ENCODE measurements around the gene RIMBP2.
"Not testable (repeated sequence)": the region's sequence is repeated elsewhere in the genome, so short reads cannot be mapped to it uniquely, and the experiment has no call there.

The RIMBP2 gene, protein sequence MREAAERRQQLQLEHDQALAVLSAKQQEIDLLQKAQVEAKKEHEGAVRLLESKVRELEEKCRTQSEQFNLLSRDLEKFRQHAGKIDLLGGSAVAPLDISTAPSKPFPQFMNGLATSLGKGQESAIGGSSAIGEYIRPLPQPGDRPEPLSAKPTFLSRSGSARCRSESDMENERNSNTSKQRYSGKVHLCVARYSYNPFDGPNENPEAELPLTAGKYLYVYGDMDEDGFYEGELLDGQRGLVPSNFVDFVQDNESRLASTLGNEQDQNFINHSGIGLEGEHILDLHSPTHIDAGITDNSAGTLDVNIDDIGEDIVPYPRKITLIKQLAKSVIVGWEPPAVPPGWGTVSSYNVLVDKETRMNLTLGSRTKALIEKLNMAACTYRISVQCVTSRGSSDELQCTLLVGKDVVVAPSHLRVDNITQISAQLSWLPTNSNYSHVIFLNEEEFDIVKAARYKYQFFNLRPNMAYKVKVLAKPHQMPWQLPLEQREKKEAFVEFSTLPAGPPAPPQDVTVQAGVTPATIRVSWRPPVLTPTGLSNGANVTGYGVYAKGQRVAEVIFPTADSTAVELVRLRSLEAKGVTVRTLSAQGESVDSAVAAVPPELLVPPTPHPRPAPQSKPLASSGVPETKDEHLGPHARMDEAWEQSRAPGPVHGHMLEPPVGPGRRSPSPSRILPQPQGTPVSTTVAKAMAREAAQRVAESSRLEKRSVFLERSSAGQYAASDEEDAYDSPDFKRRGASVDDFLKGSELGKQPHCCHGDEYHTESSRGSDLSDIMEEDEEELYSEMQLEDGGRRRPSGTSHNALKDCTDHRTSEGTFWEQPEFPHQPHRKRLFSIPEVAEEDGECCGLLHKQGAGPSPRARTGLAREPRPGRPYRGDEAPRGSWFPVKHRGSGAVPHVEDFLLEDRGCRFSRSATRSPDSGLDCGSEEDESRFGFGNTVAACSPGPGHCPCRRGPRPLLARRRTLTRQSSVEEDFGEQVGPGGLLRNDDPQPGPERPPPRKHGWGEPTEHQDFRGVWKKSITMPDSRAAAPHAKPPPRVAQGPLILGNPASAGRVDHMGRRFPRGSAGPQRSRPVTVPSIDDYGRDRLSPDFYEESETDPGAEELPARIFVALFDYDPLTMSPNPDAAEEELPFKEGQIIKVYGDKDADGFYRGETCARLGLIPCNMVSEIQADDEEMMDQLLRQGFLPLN (N-terminal part only)

DNA sequence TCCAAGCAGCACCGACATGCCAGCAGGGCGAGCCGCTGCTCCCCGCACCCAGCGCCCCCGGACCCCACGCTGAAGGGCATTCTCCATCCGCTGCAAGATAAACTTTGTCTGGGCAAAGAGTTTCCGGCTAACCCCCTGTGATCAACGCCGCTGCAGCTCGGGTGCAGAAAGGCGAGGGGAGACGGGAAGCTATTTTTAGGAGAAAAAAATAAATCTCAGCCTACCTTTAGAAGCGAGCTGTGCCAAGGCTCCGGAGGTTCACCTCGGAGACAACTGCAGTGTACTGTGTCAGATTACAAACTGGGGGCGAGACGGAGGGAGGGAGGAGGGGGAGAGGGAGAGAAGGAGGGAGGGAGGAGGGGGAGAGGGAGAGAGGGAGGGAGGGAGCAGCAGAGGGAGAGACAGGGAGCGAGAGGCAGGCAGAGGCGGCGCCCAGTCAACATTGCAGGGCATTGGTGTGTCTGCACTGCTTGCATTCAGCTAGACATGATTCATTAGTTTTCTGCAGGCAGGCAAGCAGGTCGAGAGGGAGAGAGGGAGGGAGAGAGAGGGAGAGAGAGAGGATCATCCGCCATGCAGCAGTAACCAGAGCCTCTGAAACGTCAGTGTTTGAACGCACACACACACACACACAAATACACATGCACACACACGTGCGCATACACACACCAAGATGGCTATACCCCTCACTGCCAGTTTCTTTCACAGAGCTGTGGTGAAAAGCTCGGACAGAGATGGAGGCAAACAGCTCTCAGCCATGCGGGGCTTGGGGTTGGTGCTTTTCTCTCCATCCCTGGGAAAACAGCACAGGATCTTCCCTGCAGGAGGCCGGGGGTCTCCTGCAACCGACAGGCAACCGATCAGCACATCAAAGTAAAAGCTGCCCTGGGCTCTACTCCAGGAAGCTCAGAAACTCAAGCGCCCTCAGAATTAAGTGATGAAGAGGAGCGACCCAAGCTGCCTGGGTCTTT, at the start of gene RIMBP2:
TSS of gene RIMBP2 (minus strand) at position 302 of the 971 bp plus-strand sequence. CDS start 237,286 bp downstream, outside the sequence.
- no peak for DNase-seq

DNA sequence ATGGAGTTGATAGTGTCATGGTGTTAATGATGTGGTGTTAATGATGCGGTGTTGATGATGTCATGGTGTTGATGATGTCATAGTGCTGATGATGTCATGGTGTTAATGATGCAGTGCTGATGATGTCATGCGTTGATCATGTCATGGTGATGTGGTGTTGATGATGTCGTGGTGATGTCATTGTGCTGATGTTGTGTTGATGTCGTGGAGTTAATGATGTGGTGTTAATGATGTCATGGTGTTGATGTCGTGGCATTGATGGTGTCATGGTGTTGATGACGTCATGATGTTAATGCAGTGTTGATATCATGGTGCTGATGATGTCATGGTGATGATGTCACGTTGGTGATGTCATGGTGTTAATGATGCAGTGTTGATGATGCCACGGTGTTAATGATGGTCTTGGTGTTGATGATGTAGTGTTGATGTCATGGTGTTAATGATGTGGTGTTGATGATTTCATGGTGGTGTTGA, 49.1 kb upstream of the RIMBP2 start:
- no peak for DNase-seq

DNA sequence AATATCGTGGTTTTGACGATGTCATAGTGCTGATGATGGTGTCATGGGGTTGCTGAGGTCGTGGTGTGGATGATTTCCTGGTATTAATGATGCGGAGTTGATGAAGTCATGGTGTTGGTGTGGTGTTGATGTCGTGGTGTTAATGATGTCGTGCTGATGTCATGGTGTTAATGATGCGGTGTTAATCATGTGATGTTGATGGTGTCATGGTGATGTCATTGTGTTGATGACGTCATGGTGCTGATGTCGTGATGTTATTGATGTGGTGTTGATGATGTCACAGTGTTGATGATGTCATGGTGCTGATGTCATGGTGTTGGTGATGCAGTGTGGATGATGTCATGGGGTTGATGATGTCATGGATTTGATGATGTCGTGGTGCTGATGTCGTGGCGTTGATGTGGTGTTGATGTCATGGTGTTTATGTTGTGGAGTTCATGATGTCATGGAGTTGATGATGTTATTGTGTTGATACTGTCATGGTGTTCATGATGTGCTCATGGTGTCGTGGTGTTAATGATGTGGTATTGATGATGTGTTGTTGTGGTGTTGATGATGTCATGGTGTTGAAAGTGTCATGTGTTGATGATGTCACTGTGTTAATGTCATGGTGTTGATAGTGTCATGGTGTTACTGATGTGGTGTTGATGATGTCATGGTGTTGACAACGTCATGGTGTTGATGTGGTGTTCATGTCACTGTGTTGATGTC, 48.5 kb upstream of the RIMBP2 start:
- DNase-seq: no peak

DNA sequence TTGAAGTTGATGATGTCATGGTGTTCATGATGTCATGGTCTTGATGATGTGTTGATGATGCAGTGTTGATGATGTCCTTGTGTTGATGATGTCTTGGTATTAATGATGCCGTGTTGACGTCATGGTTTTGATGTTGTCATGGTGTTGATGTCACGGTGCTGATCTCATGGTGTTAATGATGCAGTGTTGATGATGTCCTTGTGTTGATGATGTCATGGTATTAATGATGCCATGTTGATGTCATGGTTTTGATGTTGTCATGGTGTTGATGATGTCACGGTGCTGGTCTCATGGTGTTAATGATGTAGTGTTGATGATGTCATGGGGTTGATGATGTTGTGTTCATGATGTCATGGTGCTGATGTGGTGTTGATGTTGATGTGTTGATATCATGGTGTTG, 48.0 kb upstream of the RIMBP2 start:
- DNase-seq: no peak

DNA sequence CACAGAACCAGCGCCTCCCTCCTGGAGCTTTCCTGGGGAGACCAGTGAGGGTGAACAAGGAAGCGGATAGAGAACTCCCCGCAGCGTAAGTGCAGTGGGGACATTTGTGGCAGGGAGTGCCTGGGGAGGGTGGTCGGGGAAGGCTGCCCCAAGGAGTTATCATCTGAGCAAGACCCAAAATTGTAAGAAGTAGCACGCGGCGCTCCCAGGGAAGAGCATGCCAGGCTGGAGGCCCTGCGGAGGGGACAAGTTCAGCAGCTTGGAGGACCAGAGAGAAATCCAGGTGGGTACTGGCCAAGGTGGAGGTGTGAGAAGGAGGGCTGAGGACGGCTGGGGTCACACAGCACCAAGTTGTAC, 46.2 kb upstream of the RIMBP2 start:
- DNase-seq: no peak

DNA sequence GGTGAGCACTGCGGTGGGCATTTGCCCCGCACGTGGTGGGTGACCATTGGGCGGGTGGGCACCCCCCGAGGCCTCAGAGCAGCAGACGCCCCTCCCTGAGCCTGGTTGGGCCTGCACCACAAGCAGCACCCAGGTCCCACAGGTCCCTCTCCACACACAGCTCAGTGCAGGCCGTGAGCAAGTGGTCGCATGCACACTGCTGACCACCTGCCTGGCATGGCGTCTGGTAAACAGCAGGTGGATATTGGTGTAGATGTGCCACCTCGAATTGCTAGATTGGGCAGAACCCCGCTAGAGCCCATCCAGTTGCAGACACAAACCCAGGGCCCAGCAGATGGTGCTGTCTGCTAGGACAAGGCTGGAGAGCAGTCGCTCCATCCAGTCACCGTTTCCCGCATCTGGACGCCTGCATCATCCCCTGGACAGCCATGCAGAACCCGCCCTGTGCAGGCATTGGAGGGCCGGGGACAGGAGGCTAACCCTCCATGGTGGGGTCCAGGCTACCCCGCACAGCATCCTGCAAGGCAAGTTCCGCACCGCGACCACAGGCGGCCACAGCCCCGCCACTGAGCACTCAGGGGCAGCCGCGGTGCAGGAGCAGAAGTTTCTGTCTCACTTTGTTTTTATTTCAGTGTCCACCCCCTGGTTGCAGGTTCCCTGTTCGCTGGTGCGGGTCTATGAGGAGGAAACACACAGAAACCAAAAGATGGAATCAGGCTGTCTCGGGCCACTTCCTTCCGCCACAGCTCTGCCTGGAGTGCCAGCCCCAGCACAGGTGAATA, 45.6 kb upstream of the RIMBP2 start:
- peak; percentile 61 for DNase-seq

DNA sequence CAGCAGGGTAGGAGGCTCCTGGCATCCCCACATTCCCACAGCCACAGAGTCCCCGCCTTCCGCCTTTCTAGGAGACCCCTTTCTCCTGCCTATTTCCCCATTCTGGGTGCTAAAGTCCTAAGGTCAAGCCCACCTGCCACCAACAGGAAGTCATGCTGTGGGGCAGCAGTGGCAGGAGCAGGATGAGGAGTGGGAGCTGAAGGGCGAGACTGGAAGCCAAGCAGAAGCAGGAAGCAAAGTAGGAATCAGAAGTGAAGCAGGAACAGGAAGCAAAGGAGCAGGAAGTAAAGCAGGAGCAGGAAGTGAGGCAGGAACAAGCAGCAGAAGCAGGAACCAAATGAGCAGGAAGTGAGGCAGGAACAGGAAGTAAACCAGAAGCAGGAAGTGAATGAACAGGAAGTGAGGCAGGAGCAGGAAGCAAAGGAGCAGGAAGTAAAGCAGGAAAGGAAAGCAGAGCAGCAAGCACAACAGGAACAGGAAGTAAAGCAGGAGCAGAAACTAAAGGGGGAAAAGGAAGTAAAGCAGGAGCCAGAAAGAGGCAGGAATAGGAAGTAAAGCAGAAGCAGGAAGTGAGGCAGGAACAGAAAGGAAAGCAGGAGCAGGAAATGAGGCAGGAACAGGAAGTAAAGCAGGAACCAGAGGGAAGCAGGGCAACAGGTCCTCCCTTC, 38.3 kb upstream of the RIMBP2 start:
- DNase-seq: no peak

DNA sequence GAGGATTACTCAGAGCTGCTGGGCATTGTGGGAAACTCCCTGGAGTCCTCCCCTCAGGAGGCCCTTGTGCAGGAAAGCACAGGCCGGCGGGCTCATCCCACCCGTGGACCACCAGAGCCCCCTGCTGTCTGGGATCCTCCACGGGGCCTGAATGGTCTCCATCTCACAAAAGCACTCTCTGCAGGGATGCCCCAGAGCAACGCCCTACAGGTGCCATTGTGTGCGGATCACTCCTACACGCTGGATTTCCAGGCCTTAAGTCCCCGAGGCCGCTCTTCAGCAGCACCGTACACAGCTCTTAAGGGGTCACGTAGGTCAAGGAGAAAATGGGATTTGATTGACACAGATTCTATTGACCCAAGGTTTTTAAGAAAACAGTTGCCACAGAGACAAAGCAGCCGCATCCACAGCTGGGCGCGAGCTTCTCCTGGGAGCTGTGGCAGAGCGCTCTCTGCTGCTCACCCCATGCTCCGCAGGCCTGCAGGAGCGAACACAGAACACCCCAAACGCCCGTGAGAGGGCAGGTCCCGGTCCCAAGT, 36.7 kb upstream of the RIMBP2 start:
- no peak for DNase-seq

DNA sequence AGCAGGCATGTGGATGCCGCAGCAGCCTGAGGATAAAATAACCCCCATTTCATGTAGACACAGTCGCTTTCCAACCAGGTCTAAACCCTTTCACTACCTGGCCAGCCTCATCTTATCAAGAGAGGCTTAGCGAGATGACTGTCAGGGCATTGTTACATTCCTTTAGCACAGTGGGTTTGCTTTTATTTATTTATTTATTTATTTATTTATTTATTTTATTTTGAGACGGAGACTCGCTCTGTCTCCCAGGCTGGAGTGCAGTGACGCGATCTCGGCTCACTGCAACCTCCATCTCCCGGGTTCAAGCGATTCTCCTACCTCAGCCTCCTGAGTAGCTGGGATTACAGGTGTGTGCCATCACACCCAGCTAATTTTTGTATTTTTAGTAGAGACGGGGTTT, 35.9 kb upstream of the RIMBP2 start:
- not testable (repeated sequence) for DNase-seq

DNA sequence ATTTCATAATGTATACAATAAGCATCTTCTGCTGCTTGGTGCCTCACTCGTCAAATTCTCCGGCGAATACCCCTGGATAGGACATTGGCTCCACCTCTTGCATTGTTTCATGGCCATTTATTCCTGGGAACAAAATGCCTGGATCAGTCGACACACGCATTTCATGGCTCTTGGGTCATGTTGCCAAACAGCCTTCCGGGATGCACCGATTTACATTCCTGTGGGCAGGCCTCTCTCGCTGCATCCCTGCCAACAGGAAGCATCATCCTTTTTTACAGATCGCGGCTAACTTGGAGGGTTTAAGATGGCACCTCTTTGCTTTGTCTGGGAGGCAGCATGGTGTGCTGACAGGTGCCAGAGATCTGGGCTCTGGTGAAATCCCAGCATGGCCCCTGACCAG, 32.7 kb upstream of the RIMBP2 start:
- DNase-seq: no peak

DNA sequence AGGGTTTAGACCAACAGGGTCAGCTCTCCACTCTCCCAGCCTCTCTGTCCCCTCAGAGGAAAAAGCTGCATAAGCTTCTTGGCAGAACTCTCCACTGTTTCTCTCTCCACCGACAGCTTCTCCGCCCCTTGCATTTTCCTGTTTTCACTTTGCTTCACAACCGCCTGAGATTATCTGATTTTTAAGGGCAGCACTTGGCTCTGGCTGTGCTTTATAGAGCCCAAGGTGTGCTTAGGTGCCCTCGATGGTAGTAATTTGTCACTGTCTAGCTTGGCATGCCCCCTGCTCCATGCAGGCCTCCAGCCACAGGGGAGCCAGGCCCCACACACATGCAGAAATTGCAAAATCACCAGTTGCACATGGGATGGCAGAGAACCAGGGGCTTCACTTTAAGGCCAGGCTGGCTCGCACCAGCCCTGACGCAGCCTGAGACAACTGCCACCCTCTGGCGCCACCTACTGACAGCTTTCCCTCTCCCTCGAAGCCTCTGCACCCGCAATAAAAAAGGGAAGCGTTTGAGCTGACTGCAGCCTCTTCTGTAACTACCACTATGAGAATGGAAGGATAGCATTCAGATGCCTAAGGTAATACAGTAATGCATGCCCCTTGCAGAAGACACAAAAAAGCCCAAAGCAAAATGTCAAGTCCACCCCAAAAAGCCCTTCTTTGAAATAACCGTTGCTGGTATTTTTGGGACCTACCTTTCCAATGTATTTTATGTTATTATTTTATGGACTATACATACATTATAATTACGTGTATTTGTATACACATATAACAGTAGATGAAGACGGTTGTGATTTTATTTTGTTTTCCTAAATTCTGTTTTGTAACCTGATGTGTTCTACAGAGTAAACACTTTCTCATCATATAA, 32.0 kb upstream of the RIMBP2 start:
- peak; percentile 73 for DNase-seq

DNA sequence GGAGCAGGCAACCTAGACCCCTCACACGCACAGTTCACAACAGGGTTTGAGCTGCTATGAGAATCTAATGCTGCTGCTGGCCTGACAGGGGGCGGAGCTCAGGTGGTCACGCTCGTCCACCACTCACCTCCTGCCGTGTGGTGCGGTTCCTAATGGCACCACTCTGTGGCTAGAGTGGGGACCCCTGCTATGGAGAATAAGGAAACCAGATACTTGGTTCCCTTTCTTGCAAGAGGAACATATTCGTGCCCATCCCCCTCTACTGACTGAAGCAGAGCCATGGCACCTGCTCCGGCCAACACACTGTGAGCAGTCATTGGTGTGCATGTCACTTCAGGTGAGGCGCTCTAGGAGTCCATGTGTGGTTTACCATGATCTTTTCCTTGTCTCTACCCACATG, 30.4 kb upstream of the RIMBP2 start:
- DNase-seq: no peak

DNA sequence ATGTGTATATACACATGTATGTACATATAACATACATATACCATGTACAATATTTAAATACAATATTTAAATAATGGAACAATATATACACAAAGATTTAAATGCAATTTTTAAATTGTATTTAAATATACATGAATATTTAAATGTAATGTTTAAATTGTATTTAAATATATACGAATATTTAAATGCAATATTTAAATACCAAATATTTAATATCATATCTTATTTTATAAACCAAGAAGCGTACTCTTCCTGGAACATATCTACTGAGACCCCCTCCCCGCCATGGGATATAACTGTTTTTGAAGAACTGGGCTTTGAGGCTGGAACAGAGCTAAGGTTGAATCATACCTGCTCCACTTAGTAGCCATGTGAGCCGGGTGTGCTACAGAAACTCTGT, 29.8 kb upstream of the RIMBP2 start:
- no peak for DNase-seq

DNA sequence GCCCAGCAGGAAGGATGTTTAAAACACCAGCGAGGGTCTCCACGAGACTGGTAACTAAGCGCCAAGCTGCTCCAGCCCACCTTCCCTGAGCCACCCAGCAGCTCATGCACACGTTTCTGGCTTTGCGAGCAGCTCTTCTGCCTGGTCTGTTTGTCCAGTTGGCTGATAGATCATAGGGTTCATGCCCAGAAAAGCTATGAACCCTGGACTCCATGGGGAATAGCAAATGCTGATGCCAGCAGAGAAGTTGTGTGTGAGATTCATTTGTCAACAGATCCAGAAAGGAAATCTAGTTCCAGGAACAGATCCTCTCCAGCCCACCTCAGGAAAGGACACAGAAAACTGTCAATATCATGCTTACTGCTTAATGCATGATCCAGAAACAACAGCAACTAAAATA, 28.2 kb upstream of the RIMBP2 start:
- DNase-seq: no peak

DNA sequence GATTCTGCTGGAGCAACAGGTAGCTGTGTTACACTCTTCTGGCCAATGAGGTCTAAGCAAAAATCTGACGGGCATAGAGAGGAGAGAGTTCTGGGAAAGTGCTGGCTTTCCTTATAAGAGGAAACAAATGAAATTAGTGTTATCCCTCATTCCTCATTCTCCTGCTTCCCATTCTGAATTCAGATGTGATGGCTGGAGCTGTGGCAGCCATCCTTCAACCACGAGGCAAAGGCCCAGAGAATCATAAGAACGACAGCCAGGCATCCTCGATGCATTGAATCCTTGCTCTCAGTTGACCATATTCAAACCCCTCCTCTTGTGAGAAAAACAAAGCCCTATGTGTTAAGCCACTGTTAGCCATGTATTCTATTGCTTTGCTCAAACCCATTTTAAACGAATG, 27.5 kb upstream of the RIMBP2 start:
- no peak for DNase-seq

DNA sequence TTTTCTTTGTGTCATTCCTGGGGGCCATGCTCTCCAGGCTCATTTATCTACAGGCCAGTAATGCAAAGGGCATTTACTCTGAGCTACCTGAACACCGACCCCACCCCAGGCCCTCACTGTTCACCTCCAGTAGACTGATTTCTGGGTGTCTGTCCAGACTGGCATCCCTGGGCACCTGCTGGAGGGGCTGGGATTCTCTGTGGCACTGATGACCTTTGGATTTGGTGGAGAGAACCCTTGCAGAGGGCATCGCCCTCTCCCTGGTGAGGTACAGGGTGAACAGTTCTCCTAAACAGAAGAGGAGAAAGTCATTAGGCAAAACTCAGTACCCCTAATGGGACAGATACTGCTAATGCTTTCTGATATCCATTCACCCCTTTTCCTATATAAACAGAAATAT, 27.1 kb upstream of the RIMBP2 start:
- DNase-seq: no peak

DNA sequence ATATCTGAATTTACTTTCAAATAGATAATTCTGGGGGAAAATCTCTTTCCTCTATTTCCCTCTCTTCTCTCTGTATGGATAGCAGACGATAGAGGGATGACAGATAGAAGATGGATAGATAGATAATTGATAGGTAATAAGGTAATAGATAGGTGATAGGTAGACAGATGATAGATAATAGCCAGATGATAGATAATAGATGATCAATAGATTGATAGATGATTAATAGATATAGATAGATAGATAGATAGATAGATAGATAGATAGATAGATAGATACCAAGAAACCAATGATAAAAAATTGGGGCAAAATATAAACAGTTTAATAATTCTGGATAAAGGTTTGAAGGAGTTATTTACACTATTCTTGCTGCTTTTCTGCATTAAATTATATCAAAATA, 26.6 kb upstream of the RIMBP2 start:
- no peak for DNase-seq

DNA sequence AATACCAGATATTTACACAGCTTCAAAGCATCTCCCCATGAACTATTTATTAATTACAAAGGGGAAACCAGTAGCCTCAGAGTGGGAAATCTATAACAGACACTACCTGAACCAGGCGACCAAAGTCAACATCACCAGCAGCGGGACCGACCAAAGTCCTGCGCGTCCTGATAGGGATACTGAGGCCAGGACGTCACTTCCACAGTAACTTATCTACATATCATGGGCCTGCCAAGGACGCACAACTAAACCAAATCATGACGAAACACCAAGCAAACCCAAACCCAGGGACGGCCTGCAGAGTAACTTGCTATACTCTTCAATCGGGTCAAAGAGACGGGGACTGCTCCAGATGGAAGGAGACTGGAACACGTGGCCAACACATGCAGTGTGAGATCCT, 26.0 kb upstream of the RIMBP2 start:
- DNase-seq: no peak

DNA sequence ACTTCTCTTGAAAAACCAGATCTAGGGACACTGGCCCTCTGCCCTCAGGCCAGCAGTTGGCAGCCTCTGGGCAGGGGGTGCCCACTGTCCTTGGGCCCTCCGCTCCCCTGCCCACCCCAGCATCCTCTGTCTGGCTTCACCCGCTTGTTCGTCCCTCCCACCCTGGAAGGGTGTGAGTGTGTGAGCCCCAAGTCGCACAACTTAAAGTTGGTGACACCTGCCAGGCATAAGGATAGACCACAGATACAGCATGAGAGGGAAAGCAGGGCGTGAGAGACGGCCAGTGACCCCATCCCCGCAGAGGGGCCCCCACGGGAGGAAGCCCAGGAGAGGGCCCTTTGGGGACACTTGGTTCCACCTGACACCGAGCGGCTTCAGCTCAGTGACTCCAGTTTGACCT, 23.5 kb upstream of the RIMBP2 start:
- no peak for DNase-seq

Data from activated CD4-positive, alpha-beta T cell treated with anti-CD3 and anti-CD28 coated beads, Interleukin-2, amount 50 U/mL, for 1 hour (primary cell).